T-helper 2 cell treated with Interferon-gamma antibody and Interleukin-4, amounts not matched to agents 5 μg/mL and 100 μg/mL, for 36 hours (primary cell): ENCODE results near the gene MAST3.

Experiments used
- DNase-seq: peaks from one replicate; pipeline ENCODE4 v3.0.0; 2021; ENCODE audit warnings: low spot score
- H3K27ac Mint-ChIP-seq: one replicate; pipeline ENCODE4 v1.8.0; 2021; ENCODE audit warnings: mild to moderate bottlenecking, mixed read lengths
- H3K27me3 Mint-ChIP-seq: one replicate; pipeline ENCODE4 v1.8.0; 2021; ENCODE audit warnings: low read depth, mixed read lengths
- H3K36me3 Mint-ChIP-seq: one replicate; pipeline ENCODE4 v1.8.0; 2021; ENCODE audit warnings: low read depth, mixed read lengths
- H3K4me1 Mint-ChIP-seq: one replicate; pipeline ENCODE4 v1.8.0; 2021; ENCODE audit warnings: low read depth, mixed read lengths
- H3K4me3 Mint-ChIP-seq: one replicate; pipeline ENCODE4 v1.8.0; 2022; ENCODE audit warnings: mild to moderate bottlenecking, moderate library complexity, mixed read lengths
- H3K9me3 Mint-ChIP-seq: one replicate; pipeline ENCODE4 v1.8.0; 2021; ENCODE audit warnings: mixed read lengths

MAST3 gene

DNA sequence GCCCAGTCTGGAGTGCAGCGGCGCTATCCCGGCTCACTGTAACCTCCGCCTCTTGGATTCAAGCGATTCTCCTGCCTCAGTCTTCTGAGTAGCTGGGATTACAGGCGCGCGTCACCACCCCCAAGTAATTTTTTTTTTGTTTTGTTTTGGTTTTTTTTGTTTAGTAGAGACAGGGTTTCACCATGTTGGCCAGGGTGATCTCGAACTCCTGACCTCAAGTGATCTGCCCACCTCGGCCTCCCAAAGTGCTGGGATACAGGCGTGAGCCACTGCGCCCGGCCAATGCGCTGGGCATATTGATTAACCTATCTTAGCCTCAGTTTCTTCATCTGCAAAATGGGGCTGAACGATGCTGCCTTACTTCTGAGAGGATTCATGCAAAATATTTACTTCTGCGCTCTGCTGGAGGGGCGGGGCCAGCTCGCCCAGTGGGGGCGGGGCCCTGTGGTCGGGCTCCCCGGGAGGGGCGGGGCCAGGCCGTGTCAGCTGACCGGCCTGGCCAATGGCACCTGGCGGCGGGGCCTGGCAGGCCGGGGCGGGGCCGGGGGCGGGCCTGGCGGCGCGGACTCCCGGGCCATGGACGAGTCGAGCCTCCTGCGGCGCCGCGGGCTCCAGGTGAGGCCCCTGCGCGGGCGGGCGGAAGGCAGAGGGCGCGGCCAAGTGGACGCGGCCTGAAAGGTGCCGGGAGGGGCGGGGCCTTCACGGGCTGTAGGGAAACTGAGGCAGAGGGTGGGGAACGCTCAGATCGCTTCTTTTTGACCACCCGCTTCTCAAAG is at the start of gene MAST3:
Gene MAST3, plus strand, starts transcription at position 562 of the 776 bp plus-strand sequence. Its CDS starts 15 bp downstream, at position 577.
- DNase-seq, result peak; percentile 91
- Mint-ChIP-seq H3K4me1 (peaks cover 32% of the 10 kb centered on the region), H3K27me3 (peaks cover 2% of the 10 kb centered on the region), H3K36me3 (no peaks in the 10 kb centered on the region), H3K4me3 (peak within 1 kb of the TSS; percentile 86), H3K27ac (peak within 1 kb of the TSS; percentile 36), H3K9me3 (no peaks in the 10 kb centered on the region)

DNA sequence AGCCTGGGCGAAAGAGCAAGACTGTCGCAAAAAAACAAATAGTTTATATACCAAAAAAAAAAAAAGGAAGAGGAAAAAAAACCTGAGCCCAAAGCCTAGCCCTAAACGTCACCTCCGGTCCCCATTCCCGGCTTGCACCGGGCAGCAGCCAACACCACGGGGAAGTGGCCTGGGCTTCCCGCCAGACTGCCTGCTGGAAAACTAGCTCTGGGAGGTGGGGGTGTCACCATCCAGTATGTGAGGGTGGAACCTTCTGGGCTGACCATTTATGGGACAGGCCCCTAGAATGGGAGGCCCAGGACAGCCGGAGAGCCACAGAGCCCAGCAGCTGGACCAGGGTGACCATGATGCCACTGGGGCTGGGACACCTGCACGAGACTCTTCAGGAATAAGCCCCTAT is 48.2 kb upstream of the MAST3 start:
- Mint-ChIP-seq H3K4me1 (peaks cover 37% of the 10 kb centered on the region), H3K27ac (no peak overlapping the region)

GRCh38 chr19:18051887-18052286 is 45.7 kb upstream of the MAST3 start:
- Mint-ChIP-seq H3K4me3 (no peak overlapping the region), H3K27ac (no peak overlapping the region), H3K9me3 (no peaks in the 10 kb centered on the region), H3K36me3 (no peaks in the 10 kb centered on the region), H3K4me1 (peaks cover 17% of the 10 kb centered on the region), H3K27me3 (no peaks in the 10 kb centered on the region)
- no peak for DNase-seq

More for the DNA sequence above, 48.2 kb upstream of the MAST3 start:
- H3K27me3 Mint-ChIP-seq, result no peaks in the 10 kb centered on the region
- H3K9me3 Mint-ChIP-seq, result no peaks in the 10 kb centered on the region
- H3K4me3 Mint-ChIP-seq, result no peak overlapping the region
- no peak for DNase-seq
- no peaks in the 10 kb centered on the region for H3K36me3 Mint-ChIP-seq

- Mint-ChIP-seq H3K36me3 (peaks cover 4% of the 10 kb centered on the region), H3K4me3 (no peak overlapping the region), H3K27ac (no peak overlapping the region), H3K27me3 (no peaks in the 10 kb centered on the region), H3K9me3 (no peaks in the 10 kb centered on the region), H3K4me1 (peaks cover 26% of the 10 kb centered on the region)
- no peak for DNase-seq
Measured at GRCh38 chr19:18053576-18054219, 43.9 kb upstream of the MAST3 start.

GRCh38 chr19:18055967-18056366 is 41.6 kb upstream of the MAST3 start:
- DNase-seq, result no peak

DNA sequence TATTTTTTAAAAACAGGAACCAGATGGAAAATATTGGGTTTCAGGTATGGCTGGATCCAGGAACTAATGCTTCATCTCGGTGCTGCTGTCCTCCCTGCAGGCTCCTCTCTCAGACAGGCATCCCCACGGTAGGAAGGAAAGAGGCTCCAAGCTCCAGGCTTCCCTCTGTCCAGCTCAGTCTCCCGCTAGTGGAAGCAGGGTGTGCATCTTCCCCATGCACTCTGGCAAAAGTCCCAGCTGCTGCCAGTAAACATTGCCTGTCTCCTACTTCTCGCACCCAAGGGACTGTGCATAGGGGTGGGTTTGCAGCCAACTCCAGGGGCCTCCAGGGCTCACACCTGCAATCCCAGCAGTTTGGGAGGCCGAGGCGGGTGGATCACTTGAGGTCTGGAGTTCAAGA is 40.0 kb upstream of the MAST3 start:
- no peak for DNase-seq
- H3K4me1 Mint-ChIP-seq, result peaks cover 13% of the 10 kb centered on the region
- H3K9me3 Mint-ChIP-seq, result no peaks in the 10 kb centered on the region
- H3K36me3 Mint-ChIP-seq, result peaks cover 25% of the 10 kb centered on the region
- H3K27me3 Mint-ChIP-seq, result no peaks in the 10 kb centered on the region
- H3K4me3 Mint-ChIP-seq, result no peak overlapping the region
- peak overlapping the region; percentile 20 for H3K27ac Mint-ChIP-seq

More at GRCh38 chr19:18055967-18056366, 41.6 kb upstream of the MAST3 start:
- H3K27ac Mint-ChIP-seq, result no peak overlapping the region
- H3K9me3 Mint-ChIP-seq, result no peaks in the 10 kb centered on the region
- H3K36me3 Mint-ChIP-seq, result peaks cover 21% of the 10 kb centered on the region
- no peak overlapping the region for H3K4me3 Mint-ChIP-seq
- H3K27me3 Mint-ChIP-seq, result no peaks in the 10 kb centered on the region
- peaks cover 17% of the 10 kb centered on the region for H3K4me1 Mint-ChIP-seq

DNA sequence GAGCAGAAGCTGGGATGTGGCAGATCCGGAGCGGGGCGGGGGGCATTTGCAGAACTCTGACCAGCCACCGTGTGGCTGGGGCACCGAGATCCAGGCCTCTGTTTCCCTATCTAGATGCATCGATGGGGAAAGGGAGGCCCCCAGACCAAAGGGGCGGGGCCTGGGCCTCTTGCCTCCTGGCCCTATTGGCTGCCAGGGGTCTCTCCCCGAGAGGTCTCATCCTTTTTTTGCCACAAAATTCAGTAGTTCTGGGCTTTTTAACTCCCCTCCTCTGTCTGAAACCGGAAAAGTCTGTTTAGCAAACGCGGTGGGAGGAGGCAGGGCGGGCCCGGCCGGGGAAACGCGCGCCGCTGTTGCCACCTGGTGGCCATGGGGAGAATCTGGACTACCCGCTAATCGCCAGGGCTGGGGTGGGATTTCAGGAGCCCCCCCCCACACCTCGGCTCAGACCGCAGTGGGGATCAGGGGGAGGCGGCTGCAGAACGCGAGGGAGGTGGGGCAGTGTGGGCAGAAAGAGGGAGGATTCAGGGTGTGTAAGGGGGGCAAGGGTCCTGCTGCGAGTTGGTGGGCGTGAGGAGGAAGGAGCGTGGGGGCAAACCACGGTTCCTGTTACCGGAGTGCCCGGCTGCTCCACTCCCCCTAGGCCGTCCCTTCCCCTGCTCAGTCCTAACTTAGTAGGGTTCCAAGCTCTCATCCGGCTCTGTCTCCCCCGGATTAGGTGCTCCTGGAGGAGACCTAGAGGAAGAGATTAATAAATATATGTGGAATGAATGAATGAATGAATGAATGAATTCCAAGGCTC is 39.2 kb upstream of the MAST3 start:
- H3K4me1 Mint-ChIP-seq, result peaks cover 13% of the 10 kb centered on the region
- peaks cover 27% of the 10 kb centered on the region for H3K36me3 Mint-ChIP-seq
- H3K9me3 Mint-ChIP-seq, result no peaks in the 10 kb centered on the region
- no peaks in the 10 kb centered on the region for H3K27me3 Mint-ChIP-seq
- peak overlapping the region; percentile 79 for H3K27ac Mint-ChIP-seq
- H3K4me3 Mint-ChIP-seq, result peak overlapping the region; percentile 40
- DNase-seq, result peak; percentile 71

DNA sequence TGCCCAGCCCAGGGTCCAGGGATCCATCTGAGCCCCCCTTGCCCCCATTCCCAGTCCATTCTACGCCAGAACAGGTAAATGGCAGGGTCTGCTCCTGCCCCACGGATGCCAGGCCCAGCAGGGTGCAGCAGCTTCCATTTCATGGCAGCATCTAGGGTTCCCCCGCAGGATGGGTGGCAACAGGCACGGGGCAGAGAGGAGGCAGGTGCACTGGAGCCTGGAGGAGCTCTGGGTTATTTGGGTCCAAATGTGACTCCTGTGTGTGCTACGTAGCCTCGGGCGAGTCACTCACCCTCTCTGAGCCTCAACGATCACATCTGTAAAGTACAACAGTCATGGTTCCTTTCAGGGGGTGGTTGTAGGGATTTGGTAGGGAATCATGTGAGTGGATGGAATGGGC is 38.3 kb upstream of the MAST3 start:
- no peak overlapping the region for H3K4me3 Mint-ChIP-seq
- H3K4me1 Mint-ChIP-seq, result peaks cover 9% of the 10 kb centered on the region
- peaks cover 31% of the 10 kb centered on the region for H3K36me3 Mint-ChIP-seq
- H3K27ac Mint-ChIP-seq, result no peak overlapping the region
- H3K9me3 Mint-ChIP-seq, result no peaks in the 10 kb centered on the region
- H3K27me3 Mint-ChIP-seq, result no peaks in the 10 kb centered on the region
- DNase-seq, result no peak

GRCh38 chr19:18059902-18060301 is 37.7 kb upstream of the MAST3 start:
- Mint-ChIP-seq H3K36me3 (peaks cover 35% of the 10 kb centered on the region), H3K27me3 (no peaks in the 10 kb centered on the region), H3K9me3 (no peaks in the 10 kb centered on the region), H3K27ac (no peak overlapping the region), H3K4me3 (no peak overlapping the region), H3K4me1 (peaks cover 9% of the 10 kb centered on the region)
- DNase-seq, result no peak

GRCh38 chr19:18060472-18060871 is 37.1 kb upstream of the MAST3 start:
- Mint-ChIP-seq H3K4me1 (peaks cover 9% of the 10 kb centered on the region), H3K4me3 (no peak overlapping the region), H3K27ac (no peak overlapping the region), H3K27me3 (no peaks in the 10 kb centered on the region), H3K36me3 (peaks cover 40% of the 10 kb centered on the region), H3K9me3 (no peaks in the 10 kb centered on the region)
- no peak for DNase-seq

- Mint-ChIP-seq H3K4me1 (peaks cover 9% of the 10 kb centered on the region), H3K9me3 (no peaks in the 10 kb centered on the region), H3K36me3 (peaks cover 44% of the 10 kb centered on the region), H3K4me3 (no peak overlapping the region), H3K27me3 (no peaks in the 10 kb centered on the region), H3K27ac (no peak overlapping the region)
- DNase-seq, result no peak
Measured at GRCh38 chr19:18062028-18062427, 35.5 kb upstream of the MAST3 start.

- Mint-ChIP-seq H3K9me3 (no peaks in the 10 kb centered on the region), H3K27me3 (no peaks in the 10 kb centered on the region), H3K27ac (no peak overlapping the region), H3K4me1 (peaks cover 2% of the 10 kb centered on the region), H3K4me3 (no peak overlapping the region), H3K36me3 (peaks cover 45% of the 10 kb centered on the region)
- no peak for DNase-seq
Measured at GRCh38 chr19:18063463-18063862, 34.1 kb upstream of the MAST3 start.

- H3K4me1 Mint-ChIP-seq, result no peaks in the 10 kb centered on the region
Measured at GRCh38 chr19:18065173-18065495, 32.4 kb upstream of the MAST3 start.

GRCh38 chr19:18068395-18068794 is 29.2 kb upstream of the MAST3 start:
- peaks cover 41% of the 10 kb centered on the region for H3K36me3 Mint-ChIP-seq
- DNase-seq, result no peak

More at GRCh38 chr19:18065173-18065495, 32.4 kb upstream of the MAST3 start:
- Mint-ChIP-seq H3K27me3 (no peaks in the 10 kb centered on the region), H3K4me3 (no peak overlapping the region), H3K36me3 (peaks cover 39% of the 10 kb centered on the region), H3K27ac (peak overlapping the region; percentile 32), H3K9me3 (no peaks in the 10 kb centered on the region)
- DNase-seq, result no peak

More at GRCh38 chr19:18068395-18068794, 29.2 kb upstream of the MAST3 start:
- Mint-ChIP-seq H3K4me1 (peaks cover 4% of the 10 kb centered on the region), H3K9me3 (no peaks in the 10 kb centered on the region), H3K27me3 (no peaks in the 10 kb centered on the region), H3K27ac (no peak overlapping the region), H3K4me3 (no peak overlapping the region)
